AG04450 (cell line): ENCODE data around the gene VSTM1. TPM values are rescaled to one million over a fixed set of nuclear protein-coding genes. Genes with fewer than 3 reads are reported as not detected.

Source experiments
- CTCF ChIA-PET: fragments of 300-600, 350-600 bp; formaldehyde crosslinking; extraction: SDS; loops from one replicate; lab custom pipeline; 2022; ENCODE audit warnings: antibody characterized with exemption, inconsistent platforms; lab: Charles Lee
- POLR2A ChIA-PET: fragments of 350-600 bp; formaldehyde crosslinking; extraction: SDS; loops from one replicate; lab custom pipeline; 2021; ENCODE audit warnings: antibody characterized with exemption, inconsistent platforms; lab: Yijun Ruan, JAX
- DNase-seq: peaks from one replicate; pipeline ENCODE4 v3.0.0-alpha.2; 2011; ENCODE audit warnings: low read depth, low spot score
- H3K27ac ChIP-seq: one replicate; pipeline ENCODE4 v1.5.1; 2012; ENCODE audit warnings: low read depth, low read length, control low read depth
- H3K27me3 ChIP-seq: one replicate; pipeline ENCODE4 v1.6.0; 2012; ENCODE audit warnings: low read length; ENCODE audit not compliant: control insufficient read depth, insufficient read depth
- H3K4me3 ChIP-seq: 2 replicates; pipeline ENCODE4 v1.5.1; 2011; ENCODE audit warnings: mild to moderate bottlenecking, low read depth, low read length, control low read depth
- H3K9me3 ChIP-seq: 2 replicates; pipeline ENCODE4 v1.5.1; 2012; ENCODE audit warnings: low read length; ENCODE audit not compliant: control insufficient read depth, insufficient read depth
- polyA plus RNA-seq: library from polyadenylated mRNA; depleted of rRNA; stranded (reverse); fragments of >200 nt; gene quantifications from 2 replicates; pipeline ENCODE4 v1.2.3, GENCODE V29; 2011
- TF ChIP-seq, protein P1 (sequence below): IDR thresholded peaks from 2 replicates; pipeline ENCODE4 v1.5.1; 2011; ENCODE audit warnings: low read depth, low read length, control low read depth, inconsistent platforms

Gene VSTM1
- polyA plus RNA-seq, 1 experiment: not detected

DNA sequence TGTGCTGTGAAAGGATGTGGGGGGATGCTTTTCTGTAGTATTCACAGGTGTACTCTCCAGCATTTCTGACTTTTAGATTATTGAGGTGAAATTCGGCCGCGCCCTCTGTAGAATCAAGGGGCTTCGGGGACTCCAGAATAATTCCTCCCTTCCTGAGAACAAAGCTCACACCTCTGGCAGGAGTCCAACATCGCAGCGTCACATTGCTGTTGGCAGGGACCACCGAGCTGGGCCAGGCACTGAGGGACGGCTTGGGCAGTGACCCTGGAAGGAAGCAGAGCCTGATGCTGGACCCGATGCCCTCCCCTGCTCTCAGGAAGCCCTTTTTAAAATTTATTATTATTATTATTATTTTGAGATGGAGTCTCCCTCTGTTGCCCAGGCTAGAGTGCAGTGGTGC is 11.2 kb upstream of the VSTM1 start:
- H3K27me3 ChIP-seq: no peaks in the 10 kb centered on the region
- no peak overlapping the region for H3K4me3 ChIP-seq
- no peak overlapping the region for H3K27ac ChIP-seq
- POLR2A ChIA-PET: no interaction called here
- DNase-seq: no peak
- CTCF ChIA-PET: no interaction called here
- H3K9me3 ChIP-seq: peaks cover 1% of the 10 kb centered on the region
- TF ChIP-seq, protein P1, sequence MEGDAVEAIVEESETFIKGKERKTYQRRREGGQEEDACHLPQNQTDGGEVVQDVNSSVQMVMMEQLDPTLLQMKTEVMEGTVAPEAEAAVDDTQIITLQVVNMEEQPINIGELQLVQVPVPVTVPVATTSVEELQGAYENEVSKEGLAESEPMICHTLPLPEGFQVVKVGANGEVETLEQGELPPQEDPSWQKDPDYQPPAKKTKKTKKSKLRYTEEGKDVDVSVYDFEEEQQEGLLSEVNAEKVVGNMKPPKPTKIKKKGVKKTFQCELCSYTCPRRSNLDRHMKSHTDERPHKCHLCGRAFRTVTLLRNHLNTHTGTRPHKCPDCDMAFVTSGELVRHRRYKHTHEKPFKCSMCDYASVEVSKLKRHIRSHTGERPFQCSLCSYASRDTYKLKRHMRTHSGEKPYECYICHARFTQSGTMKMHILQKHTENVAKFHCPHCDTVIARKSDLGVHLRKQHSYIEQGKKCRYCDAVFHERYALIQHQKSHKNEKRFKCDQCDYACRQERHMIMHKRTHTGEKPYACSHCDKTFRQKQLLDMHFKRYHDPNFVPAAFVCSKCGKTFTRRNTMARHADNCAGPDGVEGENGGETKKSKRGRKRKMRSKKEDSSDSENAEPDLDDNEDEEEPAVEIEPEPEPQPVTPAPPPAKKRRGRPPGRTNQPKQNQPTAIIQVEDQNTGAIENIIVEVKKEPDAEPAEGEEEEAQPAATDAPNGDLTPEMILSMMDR: no peak

DNA sequence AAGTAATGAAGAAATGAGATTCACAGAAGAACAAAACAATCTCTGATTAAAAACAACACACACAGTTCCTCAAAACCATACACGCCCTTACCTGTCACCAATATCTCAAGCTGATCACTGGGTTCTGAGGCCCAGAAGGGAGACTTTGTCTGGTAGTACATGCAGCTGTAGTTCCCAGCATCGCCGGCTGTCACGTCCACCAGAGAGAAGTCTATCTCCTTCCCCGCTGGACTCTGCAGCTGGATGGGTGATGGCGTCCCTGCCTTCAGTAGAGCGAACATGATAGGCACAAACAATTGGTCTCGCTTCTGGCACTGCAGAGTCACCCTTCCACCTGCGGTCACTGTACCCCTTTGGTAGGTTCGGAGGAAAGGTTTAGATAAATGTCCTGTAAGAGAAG is 10.1 kb upstream of the VSTM1 start:
- ChIA-PET POLR2A (no interaction called here), CTCF (no interaction called here)
- no peak for DNase-seq
- no peak overlapping the region for H3K27ac ChIP-seq
- peaks cover 6% of the 10 kb centered on the region for H3K9me3 ChIP-seq
- TF ChIP-seq, protein P1: no peak
- no peaks in the 10 kb centered on the region for H3K27me3 ChIP-seq
- H3K4me3 ChIP-seq: no peak overlapping the region

DNA sequence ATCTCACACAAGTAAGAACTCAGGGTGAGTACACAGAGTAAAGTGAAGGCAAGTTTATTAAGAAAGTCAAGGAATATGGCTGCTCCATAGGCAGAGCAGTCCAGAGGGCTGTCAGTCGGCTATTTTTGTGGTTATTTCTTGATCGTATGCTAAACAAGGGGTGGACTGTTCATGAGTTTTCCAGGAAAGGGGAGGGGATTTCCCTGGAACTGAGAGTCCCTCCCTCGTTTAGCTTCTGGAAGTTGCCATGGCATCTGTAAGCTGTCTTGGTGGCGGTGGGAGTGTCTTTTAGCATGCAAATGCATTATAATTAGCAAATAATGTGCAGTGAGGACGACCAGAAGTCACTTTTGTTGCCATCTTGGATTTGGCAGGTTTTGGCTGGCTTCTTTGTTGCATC is 5.8 kb upstream of the VSTM1 start:
- Histone ChIP-seq H3K4me3 (no peak overlapping the region), H3K27me3 (no peaks in the 10 kb centered on the region), H3K9me3 (peaks cover 6% of the 10 kb centered on the region), H3K27ac (no peak overlapping the region)
- TF ChIP-seq, protein P1: no peak
- POLR2A ChIA-PET: no interaction called here
- no peak for DNase-seq
- CTCF ChIA-PET: no interaction called here

DNA sequence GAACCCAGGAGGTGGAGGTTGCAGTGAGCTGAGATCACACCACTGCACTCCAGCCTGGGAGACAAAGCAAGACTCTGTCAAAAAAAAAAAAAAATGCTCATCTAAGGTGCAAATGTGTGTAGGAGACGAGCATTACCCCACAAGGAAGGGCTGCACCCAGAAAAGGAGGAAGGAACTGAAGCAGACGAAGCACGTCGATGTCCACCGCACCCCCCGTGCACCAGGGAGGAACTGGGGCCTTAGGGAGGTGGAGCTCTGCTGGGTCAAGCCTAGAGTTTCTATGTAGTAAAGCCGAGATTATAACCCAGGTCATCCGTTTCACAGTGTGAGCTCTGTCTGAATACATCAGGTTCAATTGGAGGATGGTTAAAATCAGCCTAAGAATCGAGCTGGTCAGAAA is 1.1 kb downstream of the VSTM1 start:
- ChIA-PET POLR2A (no interaction called here), CTCF (no interaction called here)
- Histone ChIP-seq H3K9me3 (peaks cover 3% of the 10 kb centered on the region; the same call in 1 of the 2 replicates), H3K4me3 (no peak overlapping the region), H3K27ac (no peak overlapping the region), H3K27me3 (no peaks in the 10 kb centered on the region)
- DNase-seq: no peak
- TF ChIP-seq, protein P1: no peak

DNA sequence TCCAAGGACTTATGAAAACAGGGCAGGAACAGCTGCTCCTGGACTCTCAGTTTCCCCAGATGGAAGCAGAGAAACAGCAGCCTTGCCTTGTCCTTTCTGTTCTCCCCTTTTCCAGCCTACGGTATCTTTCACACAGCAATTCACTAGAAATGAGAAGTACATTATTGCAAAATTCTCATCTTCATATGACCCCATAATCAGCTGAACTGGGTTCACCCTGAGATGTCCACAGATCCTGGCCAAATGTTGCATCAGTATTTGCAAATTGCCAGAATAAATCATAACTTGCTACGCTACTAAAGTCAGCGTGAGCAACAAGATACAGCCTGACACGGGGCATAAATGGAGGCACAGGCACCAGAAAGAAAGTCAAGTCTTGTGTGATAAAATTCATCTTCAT is 16.1 kb downstream of the VSTM1 start:
- POLR2A ChIA-PET: no interaction called here
- no peaks in the 10 kb centered on the region for H3K9me3 ChIP-seq
- no peak overlapping the region for H3K27ac ChIP-seq
- CTCF ChIA-PET: no interaction called here
- no peak for DNase-seq
- no peak overlapping the region for H3K4me3 ChIP-seq
- TF ChIP-seq, protein P1: no peak
- H3K27me3 ChIP-seq: peaks cover 4% of the 10 kb centered on the region
